Spleen (tissue), 7 donors: Measurements from ENCODE around the gene HMCN1.

Source experiments
- POLR2A ChIP-seq, 3 donors: fragments of 450-650 bp; IDR thresholded peaks; one replicate each; pipeline ENCODE4 v1.5.1; 2017; ENCODE audit warnings: antibody characterized with exemption in 3 of 3, mild to moderate bottlenecking in 1 of 3
- TF ChIP-seq, protein P1 (sequence below), 11 experiments: fragments of 200-600 bp in 7 of 11; fragments of 450-650 bp in 4 of 11; sonication (generic) in 4 of 11; IDR thresholded peaks in 8 of 11; conservative IDR thresholded peaks in 3 of 11; 1 replicate in 7 of 11; 2 replicates in 4 of 11; pipeline versions ENCODE4 v1.4.0 to v1.8.0; 2016 to 2021; ENCODE audit warnings: antibody characterized with exemption in 11 of 11, inconsistent platforms in 4 of 11, mild to moderate bottlenecking in 1 of 11
- donor health status: DM: no; HTN: no; CAD: no; lungs with moderate emphysema.
- donor health status: DM: no; HTN: no; CAD: no.
- donor health status: DM: no; HTN: no; CAD: no.

DNA sequence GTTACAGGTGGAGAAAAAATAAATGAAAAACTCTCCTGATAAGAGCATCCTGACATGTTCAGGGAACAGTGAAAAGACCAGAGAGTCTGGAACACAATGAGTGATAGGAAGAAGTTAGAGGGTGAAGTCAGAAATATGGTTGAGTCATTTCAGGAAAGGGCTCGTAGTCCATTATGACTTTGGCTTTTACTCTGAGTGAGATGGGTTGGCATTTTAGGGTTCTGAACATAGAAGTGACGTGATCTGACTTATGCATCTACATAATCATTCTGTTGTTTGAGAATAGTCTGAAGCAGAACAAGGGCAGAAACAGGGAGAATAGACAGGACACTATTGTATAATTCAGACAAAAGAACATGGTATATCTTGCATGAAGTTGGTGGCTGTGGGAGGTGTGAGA lies 5.8 kb downstream of the HMCN1 start:
- TF ChIP-seq, protein P1, sequence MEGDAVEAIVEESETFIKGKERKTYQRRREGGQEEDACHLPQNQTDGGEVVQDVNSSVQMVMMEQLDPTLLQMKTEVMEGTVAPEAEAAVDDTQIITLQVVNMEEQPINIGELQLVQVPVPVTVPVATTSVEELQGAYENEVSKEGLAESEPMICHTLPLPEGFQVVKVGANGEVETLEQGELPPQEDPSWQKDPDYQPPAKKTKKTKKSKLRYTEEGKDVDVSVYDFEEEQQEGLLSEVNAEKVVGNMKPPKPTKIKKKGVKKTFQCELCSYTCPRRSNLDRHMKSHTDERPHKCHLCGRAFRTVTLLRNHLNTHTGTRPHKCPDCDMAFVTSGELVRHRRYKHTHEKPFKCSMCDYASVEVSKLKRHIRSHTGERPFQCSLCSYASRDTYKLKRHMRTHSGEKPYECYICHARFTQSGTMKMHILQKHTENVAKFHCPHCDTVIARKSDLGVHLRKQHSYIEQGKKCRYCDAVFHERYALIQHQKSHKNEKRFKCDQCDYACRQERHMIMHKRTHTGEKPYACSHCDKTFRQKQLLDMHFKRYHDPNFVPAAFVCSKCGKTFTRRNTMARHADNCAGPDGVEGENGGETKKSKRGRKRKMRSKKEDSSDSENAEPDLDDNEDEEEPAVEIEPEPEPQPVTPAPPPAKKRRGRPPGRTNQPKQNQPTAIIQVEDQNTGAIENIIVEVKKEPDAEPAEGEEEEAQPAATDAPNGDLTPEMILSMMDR (IDR thresholded peaks at IDR 0.05 in 8 of 11, conservative IDR thresholded peaks at IDR 0.05 in 3 of 11), result no peak
- TF ChIP-seq POLR2A (IDR thresholded peaks at IDR 0.05), result no peak
